Stimulated activated CD8-positive, alpha-beta memory T cell treated with anti-CD3 and anti-CD28 coated beads, Interleukin-4, amount 100 ng/mL, for 1 hour (primary cell): Measurements from ENCODE around the gene FOXG1.

ENCODE experiments used
- DNase-seq, 2 donors: peaks; one replicate each; pipeline ENCODE4 v3.0.0-alpha.2; 2020; ENCODE audit warnings: low read depth in 2 of 2, low spot score in 1 of 2

Gene FOXG1

GRCh38 chr14:28774764-28775735 is 8.5 kb downstream of the FOXG1 start:
- DNase-seq: no peak

GRCh38 chr14:28776482-28777266 is 10.1 kb downstream of the FOXG1 start:
- DNase-seq: no peak

GRCh38 chr14:28777471-28778137 is 11.0 kb downstream of the FOXG1 start:
- DNase-seq: no peak

GRCh38 chr14:28778138-28779117 is 11.8 kb downstream of the FOXG1 start:
- no peak for DNase-seq

- no peak for DNase-seq
Measured at GRCh38 chr14:28779456-28779855, 12.9 kb downstream of the FOXG1 start.

GRCh38 chr14:28780843-28781820 is 14.5 kb downstream of the FOXG1 start:
- DNase-seq: no peak

GRCh38 chr14:28782301-28782700 is 15.7 kb downstream of the FOXG1 start:
- DNase-seq: no peak

- DNase-seq: no peak
Measured at GRCh38 chr14:28783664-28784063, 17.1 kb downstream of the FOXG1 start.

GRCh38 chr14:28784096-28785048 is 17.8 kb downstream of the FOXG1 start:
- no peak for DNase-seq

- no peak for DNase-seq
Measured at GRCh38 chr14:28785096-28785952, 18.7 kb downstream of the FOXG1 start.

- DNase-seq: no peak
Measured at GRCh38 chr14:28807518-28807917, 40.9 kb downstream of the FOXG1 start.

- DNase-seq: no peak
Measured at GRCh38 chr14:28813810-28814209, 47.2 kb downstream of the FOXG1 start.
